Neural progenitor cell (in vitro differentiated cells): ENCODE data around the gene SIAE. TPM values are rescaled to one million over a fixed set of nuclear protein-coding genes. Genes with fewer than 3 reads are reported as not detected.
A peak's percentile ranks its signal among the peaks of the same experiment; 100 is the strongest.

Experiments
- DNase-seq: peaks from one replicate; pipeline ENCODE4 v3.0.0-alpha.2; 2016; ENCODE audit warnings: low spot score
- H2AFZ ChIP-seq: fragments of 200-600 bp; sonication (generic); replicated peaks from 2 replicates; pipeline ENCODE4 v1.6.1; 2016; ENCODE audit warnings: antibody characterized with exemption
- H3F3A ChIP-seq: fragments of 200-600 bp; sonication (generic); 2 replicates; pipeline ENCODE4 v1.6.1; 2016; ENCODE audit warnings: antibody characterized with exemption, low read depth
- H3K27ac ChIP-seq: fragments of 200-600 bp; sonication (generic); 2 replicates; pipeline ENCODE4 v1.5.1; 2016; ENCODE audit warnings: mild to moderate bottlenecking
- H3K27me3 ChIP-seq: fragments of 200-600 bp; sonication (generic); 2 replicates; pipeline ENCODE4 v1.6.1; 2016; ENCODE audit warnings: mild to moderate bottlenecking, moderate library complexity
- H3K36me3 ChIP-seq: fragments of 200-600 bp; sonication (generic); 2 replicates; pipeline ENCODE4 v1.5.1; 2016
- H3K4me1 ChIP-seq: fragments of 200-600 bp; sonication (generic); 2 replicates; pipeline ENCODE4 v1.6.1; 2016; ENCODE audit warnings: mixed run types
- H3K4me2 ChIP-seq: fragments of 200-600 bp; sonication (generic); 2 replicates; pipeline ENCODE4 v1.6.1; 2016
- H3K4me3 ChIP-seq: fragments of 200-600 bp; sonication (generic); 2 replicates; pipeline ENCODE4 v1.5.1; 2016
- H3K79me2 ChIP-seq: fragments of 200-600 bp; sonication (generic); 2 replicates; pipeline ENCODE4 v1.6.1; 2016; ENCODE audit warnings: low read depth
- H3K9ac ChIP-seq: fragments of 200-600 bp; sonication (generic); 2 replicates; pipeline ENCODE4 v1.6.1; 2016
- H3K9me3 ChIP-seq: fragments of 200-600 bp; sonication (generic); 2 replicates; pipeline ENCODE4 v1.5.1; 2016; ENCODE audit warnings: low read depth
- H4K20me1 ChIP-seq: fragments of 200-600 bp; sonication (generic); 2 replicates; pipeline ENCODE4 v1.6.1; 2016; ENCODE audit warnings: low read depth
- H3K27ac Mint-ChIP-seq: 3 replicates; pipeline ENCODE4 v1.8.0; 2021; ENCODE audit warnings: mixed read lengths
- H3K27me3 Mint-ChIP-seq: 2 replicates; pipeline ENCODE4 v1.8.0; 2022; ENCODE audit warnings: low read depth, mild to moderate bottlenecking, inconsistent platforms, moderate library complexity, mixed read lengths; ENCODE audit not compliant: insufficient read depth
- H3K36me3 Mint-ChIP-seq: 3 replicates; pipeline ENCODE4 v1.8.0; 2021; ENCODE audit warnings: mixed read lengths
- H3K4me1 Mint-ChIP-seq: 3 replicates; pipeline ENCODE4 v1.8.0; 2021; ENCODE audit warnings: mixed read lengths
- H3K4me3 Mint-ChIP-seq: 3 replicates; pipeline ENCODE4 v1.8.0; 2021; ENCODE audit warnings: mild to moderate bottlenecking, moderate library complexity, mixed read lengths
- H3K9me3 Mint-ChIP-seq: 3 replicates; pipeline ENCODE4 v1.8.0; 2020; ENCODE audit warnings: mixed read lengths
- EZH2 ChIP-seq: fragments of 200-600 bp; sonication (generic); IDR thresholded peaks from 2 replicates; pipeline ENCODE4 v1.6.1; 2017; ENCODE audit warnings: antibody characterized with exemption, mild to moderate bottlenecking, moderate library complexity
- EZH2phosphoT487 ChIP-seq: fragments of 200-600 bp; sonication (generic); IDR thresholded peaks from 2 replicates; pipeline ENCODE4 v1.6.1; 2017; ENCODE audit warnings: antibody characterized with exemption
- total RNA-seq: library from RNA; depleted of rRNA; stranded (reverse); fragments of >200 nt; gene quantifications from 2 replicates; pipeline ENCODE4 v1.2.3, GENCODE V29; 2015; ENCODE audit warnings: low replicate concordance
- TF ChIP-seq, protein P1 (sequence below): fragments of 200-600 bp; sonication (generic); IDR thresholded peaks from 2 replicates; pipeline ENCODE4 v1.5.1; 2017; ENCODE audit warnings: antibody characterized with exemption, mild to moderate bottlenecking

SIAE gene
- total RNA-seq, 1 donor from 2014 or later, result 3.6 TPM

DNA sequence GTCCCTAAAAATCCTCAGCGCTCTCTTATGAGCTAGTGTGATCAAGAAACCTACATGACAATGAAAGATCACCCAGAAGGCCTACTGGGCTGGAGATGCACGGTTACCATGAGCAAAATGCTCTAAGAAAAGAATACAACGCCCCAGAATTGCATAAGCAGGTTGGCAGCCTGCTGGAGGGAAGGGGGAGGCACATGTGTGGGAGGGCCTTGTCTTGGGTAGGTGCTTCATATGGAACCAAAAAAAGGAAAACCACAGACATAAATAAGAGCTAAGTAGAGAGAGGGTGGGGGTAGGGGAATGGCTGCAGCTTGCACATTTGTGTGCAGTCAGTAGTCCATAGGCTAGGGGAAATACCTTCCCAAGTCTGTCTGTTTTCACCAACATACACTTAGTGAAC lies 2.8 kb downstream of the SIAE start:
- no peak overlapping the region for H3K4me3 Mint-ChIP-seq
- Histone ChIP-seq H3K36me3 (no peaks in the 10 kb centered on the region), H3K27ac (no peak overlapping the region), H2AFZ (no peak overlapping the region), H4K20me1 (peaks cover 5% of the 10 kb centered on the region), H3K27me3 (peaks cover 41% of the 10 kb centered on the region), H3K4me3 (no peak overlapping the region), H3K4me2 (no peak overlapping the region), H3K9ac (no peak overlapping the region), H3K4me1 (no peaks in the 10 kb centered on the region), H3K79me2 (no peaks in the 10 kb centered on the region), H3F3A (peaks cover 6% of the 10 kb centered on the region), H3K9me3 (no peaks in the 10 kb centered on the region)
- H3K36me3 Mint-ChIP-seq, result peaks cover 6% of the 10 kb centered on the region
- peaks cover 20% of the 10 kb centered on the region for H3K4me1 Mint-ChIP-seq
- no peak overlapping the region for H3K27ac Mint-ChIP-seq
- DNase-seq, result no peak
- peaks cover 4% of the 10 kb centered on the region for H3K27me3 Mint-ChIP-seq
- H3K9me3 Mint-ChIP-seq, result peaks cover 2% of the 10 kb centered on the region
- TF ChIP-seq, protein P1, sequence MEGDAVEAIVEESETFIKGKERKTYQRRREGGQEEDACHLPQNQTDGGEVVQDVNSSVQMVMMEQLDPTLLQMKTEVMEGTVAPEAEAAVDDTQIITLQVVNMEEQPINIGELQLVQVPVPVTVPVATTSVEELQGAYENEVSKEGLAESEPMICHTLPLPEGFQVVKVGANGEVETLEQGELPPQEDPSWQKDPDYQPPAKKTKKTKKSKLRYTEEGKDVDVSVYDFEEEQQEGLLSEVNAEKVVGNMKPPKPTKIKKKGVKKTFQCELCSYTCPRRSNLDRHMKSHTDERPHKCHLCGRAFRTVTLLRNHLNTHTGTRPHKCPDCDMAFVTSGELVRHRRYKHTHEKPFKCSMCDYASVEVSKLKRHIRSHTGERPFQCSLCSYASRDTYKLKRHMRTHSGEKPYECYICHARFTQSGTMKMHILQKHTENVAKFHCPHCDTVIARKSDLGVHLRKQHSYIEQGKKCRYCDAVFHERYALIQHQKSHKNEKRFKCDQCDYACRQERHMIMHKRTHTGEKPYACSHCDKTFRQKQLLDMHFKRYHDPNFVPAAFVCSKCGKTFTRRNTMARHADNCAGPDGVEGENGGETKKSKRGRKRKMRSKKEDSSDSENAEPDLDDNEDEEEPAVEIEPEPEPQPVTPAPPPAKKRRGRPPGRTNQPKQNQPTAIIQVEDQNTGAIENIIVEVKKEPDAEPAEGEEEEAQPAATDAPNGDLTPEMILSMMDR, result no peak
- TF ChIP-seq EZH2phosphoT487 (no peak), EZH2 (no peak)

DNA sequence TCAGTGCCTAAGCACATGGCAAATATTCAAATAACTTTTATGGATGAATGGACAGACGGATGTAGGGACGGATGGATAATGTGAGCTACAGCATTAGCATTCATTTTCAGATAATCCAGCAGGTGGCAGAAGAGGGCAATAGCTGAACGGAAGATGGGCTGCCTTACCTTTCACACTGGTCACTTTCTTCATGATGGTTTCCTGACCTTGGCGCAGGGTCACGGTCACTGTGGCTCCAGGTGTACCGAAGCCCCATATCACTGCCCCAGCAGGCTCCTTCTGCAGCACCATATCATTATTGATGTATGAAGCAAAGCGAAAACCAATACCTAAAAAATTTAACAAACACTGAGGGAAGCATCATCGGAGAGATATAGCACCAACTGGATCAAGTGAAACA lies 4.3 kb downstream of the SIAE start:
- no peak overlapping the region for H3K27ac Mint-ChIP-seq
- H3K27me3 ChIP-seq, result peaks cover 41% of the 10 kb centered on the region
- peaks cover 2% of the 10 kb centered on the region for H3K9me3 Mint-ChIP-seq
- H2AFZ ChIP-seq, result no peak overlapping the region
- H3K9me3 ChIP-seq, result no peaks in the 10 kb centered on the region
- H3K9ac ChIP-seq, result no peak overlapping the region
- no peaks in the 10 kb centered on the region for H3K79me2 ChIP-seq
- no peaks in the 10 kb centered on the region for H3K4me1 ChIP-seq
- H4K20me1 ChIP-seq, result peaks cover 5% of the 10 kb centered on the region
- H3K4me3 ChIP-seq, result no peak overlapping the region
- TF ChIP-seq EZH2phosphoT487, result no peak
- TF ChIP-seq, protein P1, result peak; percentile 74
- H3K4me3 Mint-ChIP-seq, result no peak overlapping the region
- H3K4me2 ChIP-seq, result no peak overlapping the region
- H3K27ac ChIP-seq, result no peak overlapping the region
- peak; percentile 57 for DNase-seq
- H3K27me3 Mint-ChIP-seq, result peaks cover 4% of the 10 kb centered on the region
- peaks cover 12% of the 10 kb centered on the region for H3K4me1 Mint-ChIP-seq
- peaks cover 4% of the 10 kb centered on the region for H3F3A ChIP-seq
- no peaks in the 10 kb centered on the region for H3K36me3 ChIP-seq
- H3K36me3 Mint-ChIP-seq, result peaks cover 6% of the 10 kb centered on the region

DNA sequence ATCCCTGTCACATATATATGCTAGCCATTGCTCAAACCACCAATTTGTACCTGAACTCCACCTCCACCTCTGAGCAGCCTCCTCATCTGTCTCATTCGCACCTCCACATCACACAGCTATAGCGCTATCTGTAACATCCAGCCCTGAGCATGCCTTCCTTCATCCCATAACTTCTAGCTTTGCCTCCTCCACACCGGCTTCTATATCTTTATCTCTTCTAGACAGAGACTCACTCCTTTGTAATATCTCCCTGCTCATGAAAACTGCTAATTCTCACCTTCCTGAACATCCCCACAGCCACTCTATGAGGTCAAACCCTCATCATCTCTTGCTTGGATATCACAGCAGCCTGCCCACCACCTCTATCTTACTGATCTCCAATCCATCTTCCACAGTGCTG lies 5.9 kb downstream of the SIAE start:
- no peak overlapping the region for H3K27ac Mint-ChIP-seq
- Histone ChIP-seq H3F3A (no peaks in the 10 kb centered on the region), H3K36me3 (no peaks in the 10 kb centered on the region), H3K4me2 (no peak overlapping the region), H3K9me3 (no peaks in the 10 kb centered on the region), H3K79me2 (no peaks in the 10 kb centered on the region), H3K9ac (no peak overlapping the region), H3K27me3 (peaks cover 32% of the 10 kb centered on the region), H2AFZ (no peak overlapping the region), H3K4me3 (no peak overlapping the region), H3K27ac (no peak overlapping the region), H3K4me1 (no peaks in the 10 kb centered on the region), H4K20me1 (peaks cover 5% of the 10 kb centered on the region)
- no peak for DNase-seq
- H3K27me3 Mint-ChIP-seq, result peaks cover under 1% of the 10 kb centered on the region
- no peak overlapping the region for H3K4me3 Mint-ChIP-seq
- H3K9me3 Mint-ChIP-seq, result peaks cover 2% of the 10 kb centered on the region
- TF ChIP-seq EZH2phosphoT487 (no peak), EZH2 (no peak)
- TF ChIP-seq, protein P1, result no peak
- peaks cover 6% of the 10 kb centered on the region for H3K4me1 Mint-ChIP-seq
- H3K36me3 Mint-ChIP-seq, result peaks cover 6% of the 10 kb centered on the region
